CD4-positive, CD25-positive, alpha-beta regulatory T cell (primary cell): ENCODE measurements around the gene TLE3. TPM values are rescaled to one million over a fixed set of nuclear protein-coding genes. Genes with fewer than 3 reads are reported as not detected.
A peak's percentile ranks its signal among the peaks of the same experiment; 100 is the strongest.

Experiments
- ATAC-seq, 2 donors: fragments of 150-1000 bp; cut with Tn5 transposase; one replicate each; pipeline ENCODE4 v1.10.0; 2021; ENCODE audit warnings: low read depth in 2 of 2, moderate number of reproducible peaks in 2 of 2, moderate library complexity in 1 of 2
- DNase-seq, 3 donors: peaks; one replicate each; pipeline versions ENCODE4 v3.0.0 to v3.0.0-alpha.2; 2012 to 2022; ENCODE audit warnings: mixed read lengths in 1 of 3
- H3K27ac ChIP-seq: one replicate; pipeline ENCODE4 v1.7.0; 2013; ENCODE audit warnings: mild to moderate bottlenecking, low read length; ENCODE audit not compliant: insufficient read depth, poor library complexity, severe bottlenecking
- H3K27me3 ChIP-seq: one replicate; pipeline ENCODE4 v1.7.0; 2013; ENCODE audit warnings: low read length; ENCODE audit not compliant: control insufficient read depth, insufficient read depth
- H3K36me3 ChIP-seq: one replicate; pipeline ENCODE4 v1.7.0; 2013; ENCODE audit warnings: mild to moderate bottlenecking, low read length, moderate library complexity; ENCODE audit not compliant: control insufficient read depth, insufficient read depth
- H3K4me1 ChIP-seq: 2 replicates; pipeline ENCODE4 v1.7.0; 2013; ENCODE audit warnings: mild to moderate bottlenecking, low read length; ENCODE audit not compliant: insufficient read depth, control insufficient read depth, poor library complexity, severe bottlenecking
- H3K4me3 ChIP-seq: one replicate; pipeline ENCODE4 v1.7.0; 2013; ENCODE audit warnings: low read depth, mild to moderate bottlenecking, low read length, moderate library complexity
- H3K9me3 ChIP-seq, 2 experiments: 1 replicate in 1 of 2; 2 replicates in 1 of 2; pipeline ENCODE4 v1.7.0; 2013; ENCODE audit warnings: low read length in 2 of 2, mild to moderate bottlenecking in 1 of 2, moderate library complexity in 1 of 2; ENCODE audit not compliant: control insufficient read depth in 2 of 2
- H3K27ac Mint-ChIP-seq, 3 donors: one replicate each; pipeline ENCODE4 v1.8.0; 2020 to 2022; ENCODE audit warnings: mild to moderate bottlenecking in 3 of 3, mixed read lengths in 3 of 3, moderate library complexity in 2 of 3
- H3K27me3 Mint-ChIP-seq: one replicate; pipeline ENCODE4 v1.8.0; 2022; ENCODE audit warnings: mild to moderate bottlenecking, mixed read lengths
- H3K36me3 Mint-ChIP-seq: one replicate; pipeline ENCODE4 v1.8.0; 2020; ENCODE audit warnings: mixed read lengths
- H3K4me1 Mint-ChIP-seq, 4 donors: one replicate each; pipeline ENCODE4 v1.8.0; 2020 to 2022; ENCODE audit warnings: mixed read lengths in 4 of 4, mild to moderate bottlenecking in 1 of 4
- H3K4me3 Mint-ChIP-seq, 4 donors: one replicate each; pipeline ENCODE4 v1.8.0; 2020 to 2022; ENCODE audit warnings: mild to moderate bottlenecking in 4 of 4, mixed read lengths in 4 of 4, moderate library complexity in 3 of 4
- H3K9me3 Mint-ChIP-seq, 7 donors: one replicate each; pipeline ENCODE4 v1.8.0; 2020 to 2022; ENCODE audit warnings: mixed read lengths in 7 of 7, mild to moderate bottlenecking in 3 of 7, moderate library complexity in 2 of 7
- polyA plus RNA-seq, 4 donors: library from polyadenylated mRNA; unstranded; fragments of 300-500 nt; fragmentation: Illumina TruSeq; gene quantifications; one replicate each; pipeline ENCODE4 v1.2.3, GENCODE V29; 2021
- total RNA-seq: library from RNA; stranded (reverse); gene quantifications from one replicate; pipeline ENCODE4 v1.2.3, GENCODE V29; 2022

TLE3 gene
- total and polyA plus RNA-seq, 5 donors from 2014 or later: 8.4 to 115 (median 12.7) TPM

GRCh38 chr15:70031713-70032112 is 66.0 kb downstream of the TLE3 start:
- H3K4me3 ChIP-seq: no peak overlapping the region
- DNase-seq (no peak), ATAC-seq (no peak)
- H3K36me3 ChIP-seq: no peaks in the 10 kb centered on the region
- Mint-ChIP-seq H3K27ac (no peak overlapping the region), H3K9me3 (no peaks in the 10 kb centered on the region), H3K36me3 (no peaks in the 10 kb centered on the region), H3K4me1 (no peaks in the 10 kb centered on the region), H3K27me3 (peaks cover 13% of the 10 kb centered on the region), H3K4me3 (no peak overlapping the region)
- H3K4me1 ChIP-seq: no peaks in the 10 kb centered on the region
- no peaks in the 10 kb centered on the region for H3K27me3 ChIP-seq
- H3K9me3 ChIP-seq: no peaks in the 10 kb centered on the region
- H3K27ac ChIP-seq: no peak overlapping the region

DNA sequence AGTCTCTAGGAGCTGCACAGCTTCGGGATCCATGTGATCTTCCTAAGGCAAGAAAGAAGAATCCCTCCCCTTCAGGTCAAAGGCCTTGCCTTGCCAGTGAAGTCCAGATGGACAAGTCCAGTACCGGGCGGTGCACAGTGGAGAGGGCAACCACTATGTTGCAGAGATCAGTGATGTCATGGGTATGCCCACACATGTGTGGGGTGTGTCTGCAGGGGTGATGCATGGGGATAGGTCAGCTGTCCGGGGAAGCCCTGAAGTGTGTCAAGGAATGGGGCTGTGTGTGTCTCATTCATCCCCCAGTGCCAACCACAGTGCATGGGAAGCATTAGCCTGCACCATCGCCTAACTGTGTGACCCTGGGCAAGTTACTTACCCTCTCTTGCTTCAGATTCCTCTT is 66.5 kb downstream of the TLE3 start:
- ATAC-seq (no peak), DNase-seq (no peak)
- Histone ChIP-seq H3K4me3 (no peak overlapping the region), H3K27me3 (no peaks in the 10 kb centered on the region), H3K36me3 (no peaks in the 10 kb centered on the region), H3K4me1 (no peaks in the 10 kb centered on the region), H3K27ac (no peak overlapping the region), H3K9me3 (no peaks in the 10 kb centered on the region)
- Mint-ChIP-seq H3K4me1 (no peaks in the 10 kb centered on the region), H3K36me3 (no peaks in the 10 kb centered on the region), H3K27ac (no peak overlapping the region), H3K27me3 (peaks cover 8% of the 10 kb centered on the region), H3K9me3 (no peaks in the 10 kb centered on the region), H3K4me3 (no peak overlapping the region)

DNA sequence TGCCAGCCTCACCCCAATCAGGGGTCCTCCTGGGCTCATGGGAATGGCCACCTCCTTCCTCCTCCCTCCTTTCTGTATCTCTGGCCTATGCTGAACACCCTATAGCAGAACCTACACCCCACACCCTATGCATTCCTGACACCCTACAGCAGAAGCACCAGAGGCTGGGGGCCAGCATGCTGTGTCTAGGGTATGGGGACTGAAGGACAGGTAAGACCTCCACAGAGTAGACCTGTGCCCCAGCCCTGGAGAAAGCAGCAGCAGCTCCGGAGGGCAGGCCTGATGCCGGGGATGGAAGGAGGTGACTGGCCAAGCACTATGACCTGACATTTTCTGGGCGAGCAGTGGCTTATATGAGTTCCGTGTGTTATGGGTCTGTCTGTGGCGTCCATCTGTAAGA is 66.9 kb downstream of the TLE3 start:
- no peaks in the 10 kb centered on the region for H3K9me3 ChIP-seq
- no peak overlapping the region for H3K27ac ChIP-seq
- no peak overlapping the region for H3K4me3 ChIP-seq
- Mint-ChIP-seq H3K27ac (no peak overlapping the region), H3K9me3 (no peaks in the 10 kb centered on the region), H3K36me3 (no peaks in the 10 kb centered on the region), H3K4me1 (no peaks in the 10 kb centered on the region), H3K4me3 (no peak overlapping the region), H3K27me3 (peaks cover 8% of the 10 kb centered on the region)
- DNase-seq (no peak), ATAC-seq (no peak)
- no peaks in the 10 kb centered on the region for H3K27me3 ChIP-seq
- H3K4me1 ChIP-seq: no peaks in the 10 kb centered on the region
- H3K36me3 ChIP-seq: no peaks in the 10 kb centered on the region

DNA sequence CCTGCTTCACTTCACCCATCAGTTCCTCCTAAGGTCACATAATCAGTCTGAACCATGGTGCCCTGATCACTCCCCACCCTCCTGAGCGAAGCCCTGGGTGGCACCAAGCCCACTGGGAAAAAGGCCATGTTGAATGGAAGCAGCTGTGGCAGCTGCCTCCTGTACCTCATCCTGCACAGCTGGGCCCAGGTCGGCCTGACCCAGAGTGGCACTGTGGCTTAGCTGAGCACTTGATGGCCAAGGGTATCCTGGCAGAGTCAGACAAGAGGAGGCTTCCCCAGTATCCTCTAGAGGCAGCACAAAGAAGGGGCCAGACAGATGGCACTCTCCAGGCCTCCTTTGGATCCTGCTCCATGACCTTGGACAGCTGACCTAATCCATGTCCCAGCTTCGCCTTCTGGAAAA is 68.4 kb downstream of the TLE3 start:
- no peak overlapping the region for H3K27ac ChIP-seq
- Mint-ChIP-seq H3K27me3 (peaks cover 4% of the 10 kb centered on the region), H3K4me3 (no peak overlapping the region), H3K36me3 (no peaks in the 10 kb centered on the region), H3K27ac (no peak overlapping the region), H3K4me1 (no peaks in the 10 kb centered on the region), H3K9me3 (peaks cover 0 to 1% (median 0%) of the 10 kb centered on the region in 7 donors)
- no peak overlapping the region for H3K4me3 ChIP-seq
- DNase-seq (no peak), ATAC-seq (no peak)
- no peaks in the 10 kb centered on the region for H3K9me3 ChIP-seq
- no peaks in the 10 kb centered on the region for H3K27me3 ChIP-seq
- no peaks in the 10 kb centered on the region for H3K36me3 ChIP-seq
- no peaks in the 10 kb centered on the region for H3K4me1 ChIP-seq

GRCh38 chr15:70027518-70027917 is 70.2 kb downstream of the TLE3 start:
- no peaks in the 10 kb centered on the region for H3K27me3 ChIP-seq
- peaks cover 0 to 15% (median 7%) of the 10 kb centered on the region in 4 donors for H3K4me1 Mint-ChIP-seq

GRCh38 chr15:70026991-70027390 is 70.7 kb downstream of the TLE3 start:
- ATAC-seq: no peak
- H3K4me3 Mint-ChIP-seq: no peak overlapping the region
- no peak for DNase-seq
- no peaks in the 10 kb centered on the region for H3K36me3 Mint-ChIP-seq
- Histone ChIP-seq H3K27me3 (no peaks in the 10 kb centered on the region), H3K27ac (no peak overlapping the region), H3K36me3 (no peaks in the 10 kb centered on the region), H3K4me3 (no peak overlapping the region), H3K4me1 (peaks cover 11% of the 10 kb centered on the region), H3K9me3 (no peaks in the 10 kb centered on the region)
- H3K27me3 Mint-ChIP-seq: peaks cover 4% of the 10 kb centered on the region
- peaks cover 0 to 15% (median 7%) of the 10 kb centered on the region in 4 donors for H3K4me1 Mint-ChIP-seq
- H3K9me3 Mint-ChIP-seq: peaks cover 0 to 1% (median 0%) of the 10 kb centered on the region in 7 donors
- H3K27ac Mint-ChIP-seq: no peak overlapping the region

More at GRCh38 chr15:70027518-70027917, 70.2 kb downstream of the TLE3 start:
- no peaks in the 10 kb centered on the region for H3K36me3 Mint-ChIP-seq
- peaks cover 0 to 1% (median 0%) of the 10 kb centered on the region in 7 donors for H3K9me3 Mint-ChIP-seq
- H3K27me3 Mint-ChIP-seq: peaks cover 4% of the 10 kb centered on the region
- H3K36me3 ChIP-seq: no peaks in the 10 kb centered on the region
- no peak overlapping the region for H3K27ac Mint-ChIP-seq
- no peak overlapping the region for H3K27ac ChIP-seq
- H3K4me1 ChIP-seq: peaks cover 11% of the 10 kb centered on the region
- H3K9me3 ChIP-seq: no peaks in the 10 kb centered on the region
- H3K4me3 Mint-ChIP-seq: no peak overlapping the region
- DNase-seq (no peak), ATAC-seq (no peak)
- no peak overlapping the region for H3K4me3 ChIP-seq

DNA sequence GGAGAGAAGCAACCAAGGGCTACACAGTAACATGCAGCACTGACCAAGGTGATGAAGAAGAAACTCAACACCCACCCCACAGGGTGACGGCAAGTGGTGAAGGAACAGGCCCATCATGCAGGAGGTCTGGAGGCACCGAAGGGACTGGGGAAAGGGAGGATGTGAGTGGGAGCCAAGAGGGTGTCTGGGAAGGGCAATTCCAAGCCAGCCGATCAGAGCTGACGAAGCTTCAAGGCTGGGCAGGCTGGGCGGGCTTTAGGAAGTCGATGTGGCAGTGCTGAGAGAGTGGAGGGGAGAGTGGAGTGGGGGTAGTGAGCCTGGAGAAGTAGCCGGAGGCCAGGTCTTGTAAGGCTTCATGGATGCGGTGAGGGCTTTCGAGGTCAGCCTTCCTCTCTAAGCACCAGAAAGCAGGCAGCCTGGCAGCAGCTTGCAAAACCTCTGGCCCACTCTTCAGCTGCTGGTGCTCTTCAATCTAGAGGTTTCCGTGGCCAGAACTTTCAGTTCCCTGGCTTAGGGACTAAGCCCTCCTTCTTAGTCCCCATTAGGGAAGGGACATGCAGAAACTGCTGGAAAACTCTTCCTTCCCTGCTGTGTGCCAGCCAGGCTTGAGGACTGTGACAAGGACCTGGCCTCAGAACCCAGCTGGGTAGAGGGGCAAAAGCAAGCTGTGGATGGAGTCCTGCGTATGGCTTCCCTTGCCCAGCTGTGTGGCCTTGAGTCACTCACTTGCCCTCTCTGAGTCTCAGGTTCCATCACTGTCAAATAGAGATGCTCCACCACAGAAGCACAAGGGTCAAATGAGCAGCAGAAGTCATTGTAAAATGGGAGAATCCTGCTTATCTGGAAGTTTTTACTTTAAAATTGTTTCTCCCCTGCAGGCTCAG is 72.1 kb downstream of the TLE3 start:
- Mint-ChIP-seq H3K4me3 (peak overlapping the region in 1 of 4 donors; percentile 29), H3K36me3 (no peaks in the 10 kb centered on the region), H3K27ac (peak overlapping the region in 2 of 3 donors; percentile 55 to 88), H3K27me3 (peaks cover 9% of the 10 kb centered on the region), H3K9me3 (peaks cover 0 to 1% (median 0%) of the 10 kb centered on the region in 7 donors), H3K4me1 (peaks cover 0 to 15% (median 7%) of the 10 kb centered on the region in 4 donors)
- H3K27ac ChIP-seq: no peak overlapping the region
- DNase-seq: no peak
- ATAC-seq: no peak
- H3K4me1 ChIP-seq: peaks cover 11% of the 10 kb centered on the region
- no peaks in the 10 kb centered on the region for H3K27me3 ChIP-seq
- H3K9me3 ChIP-seq: no peaks in the 10 kb centered on the region
- no peaks in the 10 kb centered on the region for H3K36me3 ChIP-seq
- no peak overlapping the region for H3K4me3 ChIP-seq

- no peaks in the 10 kb centered on the region for H3K27me3 ChIP-seq
- H3K36me3 ChIP-seq: no peaks in the 10 kb centered on the region
- ATAC-seq (no peak), DNase-seq (no peak)
- Mint-ChIP-seq H3K4me3 (no peak overlapping the region), H3K36me3 (no peaks in the 10 kb centered on the region), H3K4me1 (peaks cover 0 to 15% (median 7%) of the 10 kb centered on the region in 4 donors), H3K27ac (peak overlapping the region in 1 of 3 donors; percentile 88), H3K9me3 (peaks cover 0 to 1% (median 0%) of the 10 kb centered on the region in 7 donors), H3K27me3 (peaks cover 11% of the 10 kb centered on the region)
- peaks cover 11% of the 10 kb centered on the region for H3K4me1 ChIP-seq
- no peak overlapping the region for H3K27ac ChIP-seq
- H3K9me3 ChIP-seq: no peaks in the 10 kb centered on the region
- H3K4me3 ChIP-seq: no peak overlapping the region
Observed at GRCh38 chr15:70024521-70024920, 73.2 kb downstream of the TLE3 start.
